ENCODE data around the gene OOSP3. TPM values are rescaled to one million over a fixed set of nuclear protein-coding genes. Genes with fewer than 3 reads are reported as not detected.

Gene OOSP3
- polyA plus RNA-seq, 1 of the 3 experiments (the other 2 are of a cell fraction) = not detected

GRCh38 chr11:59833602-59834001 is 45.0 kb upstream of the OOSP3 start:
- no peak overlapping the region for H3K9ac ChIP-seq
- 27% methylated on average over 2 of the region's 2 CpGs for WGBS (ENCODE audit: low lambda C conversion rate)
- no peak overlapping the region for H3K27ac ChIP-seq (ENCODE audit: low read depth in 2 of 2, low read length in 1 of 2)
- no peak for DNase-seq
- TF ChIP-seq EP300 (IDR thresholded peaks at IDR 0.05; ENCODE audit: borderline replicate concordance in 1 of 2, low read depth in 1 of 2, low read length in 1 of 2) (no peak), YY1 (IDR thresholded peaks at IDR 0.05; ENCODE audit: low read depth) (no peak), FOXJ3 (CRISPR knock-in tag; IDR thresholded peaks at IDR 0.05) (no peak), ELF1 (IDR thresholded peaks at IDR 0.05) (no peak), CHD2 (IDR thresholded peaks at IDR 0.05; ENCODE audit: low read length, partially characterized antibody) (no peak), RAD21 (IDR thresholded peaks at IDR 0.05; ENCODE audit: low read length) (no peak), JUND (IDR thresholded peaks at IDR 0.05) (no peak), NRF1 (IDR thresholded peaks at IDR 0.05; ENCODE audit: low read depth, low read length) (no peak)
- TF ChIP-seq, protein P1, sequence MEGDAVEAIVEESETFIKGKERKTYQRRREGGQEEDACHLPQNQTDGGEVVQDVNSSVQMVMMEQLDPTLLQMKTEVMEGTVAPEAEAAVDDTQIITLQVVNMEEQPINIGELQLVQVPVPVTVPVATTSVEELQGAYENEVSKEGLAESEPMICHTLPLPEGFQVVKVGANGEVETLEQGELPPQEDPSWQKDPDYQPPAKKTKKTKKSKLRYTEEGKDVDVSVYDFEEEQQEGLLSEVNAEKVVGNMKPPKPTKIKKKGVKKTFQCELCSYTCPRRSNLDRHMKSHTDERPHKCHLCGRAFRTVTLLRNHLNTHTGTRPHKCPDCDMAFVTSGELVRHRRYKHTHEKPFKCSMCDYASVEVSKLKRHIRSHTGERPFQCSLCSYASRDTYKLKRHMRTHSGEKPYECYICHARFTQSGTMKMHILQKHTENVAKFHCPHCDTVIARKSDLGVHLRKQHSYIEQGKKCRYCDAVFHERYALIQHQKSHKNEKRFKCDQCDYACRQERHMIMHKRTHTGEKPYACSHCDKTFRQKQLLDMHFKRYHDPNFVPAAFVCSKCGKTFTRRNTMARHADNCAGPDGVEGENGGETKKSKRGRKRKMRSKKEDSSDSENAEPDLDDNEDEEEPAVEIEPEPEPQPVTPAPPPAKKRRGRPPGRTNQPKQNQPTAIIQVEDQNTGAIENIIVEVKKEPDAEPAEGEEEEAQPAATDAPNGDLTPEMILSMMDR (IDR thresholded peaks at IDR 0.05) = no peak
- no peaks in the 10 kb centered on the region for H3K9me2 ChIP-seq
- no peak overlapping the region for H2AFZ ChIP-seq (ENCODE audit: low read depth)
- ChIA-PET POLR2A (no interaction called here), CTCF (no interaction called here)
- no peaks in the 10 kb centered on the region for H3F3A ChIP-seq (replicated peaks; ENCODE audit: insufficient read depth)
- H3K4me3 ChIP-seq (ENCODE audit: low read depth in 2 of 2, low read length in 1 of 2) = no peak overlapping the region
- no peaks in the 10 kb centered on the region for H3K4me1 ChIP-seq (ENCODE audit: control insufficient read depth in 1 of 2, insufficient read depth in 2 of 2, low read depth in 1 of 2, low read length in 1 of 2)
- no peaks in the 10 kb centered on the region for H3K9me3 ChIP-seq
- H4K20me1 ChIP-seq (ENCODE audit: insufficient read depth) = no peaks in the 10 kb centered on the region
- no peaks in the 10 kb centered on the region for H3K79me2 ChIP-seq (ENCODE audit: insufficient read depth)
- no peaks in the 10 kb centered on the region for H3K36me3 ChIP-seq (replicated peaks in 1 of 2; ENCODE audit: control insufficient read depth in 1 of 2, insufficient read depth in 2 of 2, low read length in 1 of 2)
- H3K4me2 ChIP-seq = no peak overlapping the region
- no peaks in the 10 kb centered on the region for H3K27me3 ChIP-seq (ENCODE audit: insufficient read depth)

- TF ChIP-seq NRF1 (IDR thresholded peaks at IDR 0.05; ENCODE audit: low read depth, low read length) (no peak), GABPA (IDR thresholded peaks at IDR 0.05; ENCODE audit: low read depth) (no peak), TEAD4 (IDR thresholded peaks at IDR 0.05; ENCODE audit: borderline replicate concordance, insufficient read depth) (no peak), EZH2phosphoT487 (IDR thresholded peaks at IDR 0.05; ENCODE audit: borderline replicate concordance, low read depth) (no peak), IRF3 (IDR thresholded peaks at IDR 0.05; ENCODE audit: low read depth, low read length) (no peak)
- H3K27me3 ChIP-seq (ENCODE audit: insufficient read depth) = no peaks in the 10 kb centered on the region; the same call in 1 of the 2 replicates
- H4K20me1 ChIP-seq (ENCODE audit: insufficient read depth) = no peaks in the 10 kb centered on the region
- no peaks in the 10 kb centered on the region for H3K9me2 ChIP-seq
- H2AFZ ChIP-seq (ENCODE audit: low read depth) = no peak overlapping the region
- no peak overlapping the region for H3K27ac ChIP-seq (ENCODE audit: low read depth in 2 of 2, low read length in 1 of 2)
- H3K9me3 ChIP-seq = no peaks in the 10 kb centered on the region
- H3K4me2 ChIP-seq = no peak overlapping the region
- H3K4me1 ChIP-seq (ENCODE audit: control insufficient read depth in 1 of 2, insufficient read depth in 2 of 2, low read depth in 1 of 2, low read length in 1 of 2) = no peaks in the 10 kb centered on the region
- no peaks in the 10 kb centered on the region for H3F3A ChIP-seq (replicated peaks; ENCODE audit: insufficient read depth)
- no peak overlapping the region for H3K4me3 ChIP-seq (ENCODE audit: low read depth in 2 of 2, low read length in 1 of 2)
- no peaks in the 10 kb centered on the region for H3K36me3 ChIP-seq (replicated peaks in 1 of 2; ENCODE audit: control insufficient read depth in 1 of 2, insufficient read depth in 2 of 2, low read length in 1 of 2)
- no peak overlapping the region for H3K9ac ChIP-seq
- ChIA-PET POLR2A (no interaction called here), CTCF (no interaction called here)
- H3K79me2 ChIP-seq (ENCODE audit: insufficient read depth) = no peaks in the 10 kb centered on the region
- DNase-seq = no peak
Observed at GRCh38 chr11:59839615-59840014, 39.0 kb upstream of the OOSP3 start.
